ENCODE results near the gene SLC5A6.

The SLC5A6 gene

DNA sequence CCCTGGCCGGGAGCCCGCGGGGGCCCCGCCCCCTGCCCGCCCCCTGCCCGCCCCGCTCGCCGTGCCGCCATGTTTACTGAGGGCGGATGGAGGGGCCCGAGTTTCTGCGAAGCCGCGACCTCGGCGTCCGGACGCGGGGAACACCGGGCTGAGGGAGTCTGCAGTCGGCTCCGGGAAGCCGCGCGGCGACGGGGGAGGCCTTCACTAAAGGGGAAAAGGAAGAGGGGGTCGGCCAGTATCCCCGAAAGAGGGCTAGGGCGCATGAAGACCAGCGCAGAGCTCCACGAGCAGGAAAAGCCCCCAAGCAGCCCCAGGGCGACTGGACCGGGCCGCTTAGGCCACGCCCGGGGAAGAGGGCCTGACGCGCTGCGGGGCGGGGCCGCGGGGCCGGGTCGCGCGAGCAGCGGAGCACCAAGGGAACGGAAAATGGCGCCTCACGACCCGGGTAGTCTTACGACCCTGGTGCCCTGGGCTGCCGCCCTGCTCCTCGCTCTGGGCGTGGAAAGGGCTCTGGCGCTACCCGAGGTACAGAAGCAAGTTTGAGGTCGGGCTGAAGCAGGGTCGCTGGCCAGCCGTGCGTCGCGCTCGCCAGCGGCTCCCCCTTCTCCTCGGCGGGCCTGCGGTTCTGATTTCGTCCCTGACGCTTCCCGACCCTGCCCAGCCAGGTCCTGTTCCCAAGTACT lies at the start of gene SLC5A6, which contains the start of gene ATRAID:
Gene SLC5A6 (minus strand): TSS at position 326 of the 683 bp plus-strand sequence. CDS start 4,618 bp downstream, outside the sequence.
Gene ATRAID (plus strand): TSS at position 99 of the 683 bp plus-strand sequence. CDS start 328 bp downstream, at position 427.
- DNase-seq = peak; percentile 83 to 95

DNA sequence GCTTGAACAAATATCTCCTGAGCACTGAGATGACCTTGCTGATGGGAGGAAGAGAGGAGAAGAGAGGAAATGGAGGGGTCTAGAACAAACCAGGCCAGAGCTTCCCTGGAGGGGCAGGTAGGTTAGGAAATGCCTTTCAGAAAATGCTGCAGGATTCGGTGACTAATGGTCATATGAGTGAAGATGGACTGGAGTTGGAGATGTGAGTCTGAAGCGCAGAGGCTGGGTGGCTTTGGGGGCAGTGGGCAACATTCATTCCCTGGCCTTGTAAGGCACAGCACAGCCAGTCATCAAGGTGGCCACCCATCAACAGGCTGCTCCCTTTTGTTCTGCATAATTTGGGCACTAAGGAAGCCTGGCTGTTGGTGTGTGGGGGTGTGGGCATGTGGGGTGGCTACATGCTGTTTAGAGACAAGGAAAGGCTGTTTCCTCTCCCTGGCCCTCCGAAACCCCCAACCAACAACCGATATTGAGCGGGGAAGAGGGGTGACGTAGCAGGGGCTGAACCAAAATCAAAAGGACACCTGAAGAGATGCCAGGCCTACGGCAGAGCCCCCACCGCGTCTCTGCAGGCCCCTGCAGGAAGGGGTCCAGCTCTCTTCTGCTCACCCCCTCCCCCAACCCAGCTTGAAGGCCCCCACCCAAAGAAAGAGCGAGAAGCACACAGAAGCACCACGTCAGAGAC lies 49.3 kb upstream of the SLC5A6 start:
- no peak for DNase-seq

GRCh38 chr2:27258051-27258450 lies 46.0 kb upstream of the SLC5A6 start:
- DNase-seq = no peak

DNA sequence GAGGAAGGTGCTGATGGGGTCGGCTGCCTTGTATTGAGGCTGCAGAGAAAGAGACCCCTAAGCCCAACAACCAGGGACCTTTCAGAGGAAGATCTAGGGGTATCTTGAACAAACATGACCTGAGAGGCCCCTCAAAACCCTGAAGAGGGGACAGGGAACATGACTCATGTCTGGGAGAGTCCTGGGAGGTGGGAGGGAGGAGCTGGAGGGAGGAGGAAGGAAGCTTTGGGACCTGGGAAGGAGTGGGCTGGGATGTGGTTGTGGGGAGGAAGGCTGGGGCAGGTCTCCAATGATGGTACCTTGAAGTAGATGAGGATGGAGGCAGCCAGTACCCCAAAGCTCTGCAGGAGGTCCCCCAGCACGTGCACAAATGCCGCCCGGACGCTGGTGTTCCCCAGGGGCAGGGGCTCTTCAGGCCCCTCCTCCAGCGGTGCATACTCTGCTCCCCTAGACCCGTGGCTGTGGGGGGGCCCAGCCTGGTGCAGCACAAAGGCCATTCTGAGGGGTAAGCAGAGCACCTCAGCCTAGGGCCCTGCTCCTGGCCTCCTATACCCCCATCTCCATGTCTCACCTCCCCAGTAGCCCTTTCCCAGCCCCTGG lies 44.9 kb upstream of the SLC5A6 start:
- DNase-seq = no peak

DNA sequence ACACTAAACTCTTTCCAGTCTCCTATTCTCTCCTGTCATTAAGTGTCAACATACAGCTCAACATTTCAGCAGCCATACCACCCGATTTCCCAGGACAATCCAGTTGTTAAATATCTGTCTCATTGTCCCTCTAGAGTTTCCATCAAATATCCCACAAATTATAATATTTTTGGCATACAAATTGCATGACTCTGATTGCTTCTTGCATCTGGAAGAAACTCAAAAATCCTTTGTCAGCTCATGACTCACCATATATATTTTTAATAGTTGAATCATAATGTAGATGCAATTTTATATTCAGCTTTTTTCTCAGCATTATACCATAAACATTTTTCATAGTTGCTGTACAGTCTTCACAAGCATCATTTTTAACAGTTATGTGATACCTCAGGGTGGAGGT lies 43.6 kb upstream of the SLC5A6 start:
- no peak for DNase-seq

- DNase-seq = no peak
These were observed 43.1 kb upstream of the SLC5A6 start for GRCh38 chr2:27255187-27255586.

DNA sequence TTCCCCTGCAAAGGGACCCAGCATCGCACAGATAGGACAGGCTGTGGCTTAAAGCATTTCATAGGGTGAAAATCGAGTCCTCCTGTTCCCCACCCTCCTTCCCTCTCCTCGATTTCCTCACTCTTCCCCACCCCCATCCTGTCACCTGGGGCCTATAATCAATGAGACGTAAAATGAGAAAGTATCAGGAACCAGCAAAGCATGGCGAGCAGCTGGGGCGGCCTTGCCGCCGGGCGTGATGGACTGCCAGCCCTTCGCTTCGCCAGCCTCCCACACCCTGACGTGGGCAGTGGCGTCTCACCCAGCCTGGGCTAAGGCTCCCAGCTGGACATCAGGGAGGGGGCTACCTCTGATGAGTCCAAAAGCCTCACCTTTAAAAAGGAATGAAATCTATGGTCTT lies 39.7 kb upstream of the SLC5A6 start:
- no peak for DNase-seq

GRCh38 chr2:27250652-27251379 lies 38.7 kb upstream of the SLC5A6 start:
- DNase-seq = no peak

DNA sequence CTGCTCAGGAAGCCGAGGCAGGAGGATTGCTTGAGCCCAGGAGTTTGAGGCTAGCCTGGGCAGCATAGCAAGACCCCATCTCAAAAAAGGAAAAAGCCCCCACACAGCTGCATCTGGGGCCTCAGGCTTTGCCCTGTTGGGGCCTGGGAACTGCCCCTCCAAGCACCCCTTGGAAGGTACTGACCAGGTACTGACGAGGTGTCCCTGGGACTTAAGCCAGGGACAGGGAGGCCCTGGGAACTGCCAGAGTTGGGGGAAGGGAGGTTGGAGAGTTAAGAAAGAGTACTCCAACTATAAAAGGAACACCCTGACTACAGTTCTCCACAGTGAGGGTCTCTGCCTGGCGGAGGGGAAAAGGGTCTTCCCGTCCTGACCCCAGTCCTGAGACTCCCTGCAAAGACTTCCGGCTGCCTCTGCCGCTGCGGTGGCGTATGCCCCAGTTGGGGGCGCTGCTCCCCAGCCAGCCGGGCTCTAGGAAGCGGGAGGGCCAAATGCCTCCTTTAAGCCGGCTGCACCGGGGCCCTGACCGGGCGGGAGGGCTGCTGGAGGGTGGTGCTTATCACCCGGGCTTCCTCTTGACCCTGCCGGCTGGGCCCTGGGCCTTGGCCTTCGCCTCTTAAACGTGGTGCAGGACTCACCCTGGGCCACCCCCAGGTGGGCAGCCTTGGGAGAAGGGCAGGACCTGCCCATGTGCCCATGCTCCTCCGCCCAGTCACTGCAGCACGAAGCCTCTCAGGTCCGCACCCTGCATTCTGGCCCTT lies 38.0 kb upstream of the SLC5A6 start:
- DNase-seq = peak; percentile 35 to 74

GRCh38 chr2:27249159-27249890 lies 37.3 kb upstream of the SLC5A6 start:
- no peak for DNase-seq

GRCh38 chr2:27247893-27248292 lies 35.8 kb upstream of the SLC5A6 start:
- no peak for DNase-seq

- no peak for DNase-seq
These were observed 33.6 kb upstream of the SLC5A6 start for GRCh38 chr2:27245626-27246025.

GRCh38 chr2:27245116-27245515 lies 33.0 kb upstream of the SLC5A6 start:
- DNase-seq = no peak

GRCh38 chr2:27243391-27244130 lies 31.5 kb upstream of the SLC5A6 start:
- DNase-seq = no peak

DNA sequence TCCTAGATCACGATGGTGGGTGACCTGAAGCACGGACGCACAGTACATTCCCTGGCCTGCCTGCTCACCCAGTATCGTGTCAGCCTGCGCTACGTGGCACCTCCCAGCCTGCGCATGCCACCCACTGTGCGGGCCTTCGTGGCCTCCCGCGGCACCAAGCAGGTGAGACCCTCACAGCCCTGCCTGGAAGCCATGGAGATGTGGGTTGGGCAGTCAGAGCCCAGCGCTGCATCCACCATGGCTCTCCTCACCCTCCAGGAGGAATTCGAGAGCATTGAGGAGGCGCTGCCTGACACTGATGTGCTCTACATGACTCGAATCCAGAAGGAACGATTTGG lies 30.5 kb upstream of the SLC5A6 start:
- DNase-seq = no peak

- no peak for DNase-seq
These were observed 29.9 kb upstream of the SLC5A6 start for GRCh38 chr2:27241761-27242613.

- no peak for DNase-seq
These were observed 28.3 kb upstream of the SLC5A6 start for GRCh38 chr2:27240406-27240805.

DNA sequence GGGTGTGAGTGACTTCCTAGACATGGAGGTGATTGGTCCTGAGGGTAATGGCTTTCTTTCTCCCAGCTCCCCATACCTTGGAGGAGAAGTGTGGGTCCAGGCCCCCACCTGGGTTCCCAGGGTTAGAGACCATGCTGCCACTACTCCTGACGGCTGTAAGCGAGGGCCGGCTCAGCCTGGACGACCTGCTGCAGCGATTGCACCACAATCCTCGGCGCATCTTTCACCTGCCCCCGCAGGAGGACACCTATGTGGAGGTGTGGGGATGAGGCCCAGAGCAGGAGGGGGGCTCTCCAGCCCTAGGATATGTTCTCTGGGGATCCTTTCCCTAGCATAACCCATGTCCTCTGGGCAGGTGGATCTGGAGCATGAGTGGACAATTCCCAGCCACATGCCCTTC lies 26.9 kb upstream of the SLC5A6 start:
- DNase-seq = no peak

DNA sequence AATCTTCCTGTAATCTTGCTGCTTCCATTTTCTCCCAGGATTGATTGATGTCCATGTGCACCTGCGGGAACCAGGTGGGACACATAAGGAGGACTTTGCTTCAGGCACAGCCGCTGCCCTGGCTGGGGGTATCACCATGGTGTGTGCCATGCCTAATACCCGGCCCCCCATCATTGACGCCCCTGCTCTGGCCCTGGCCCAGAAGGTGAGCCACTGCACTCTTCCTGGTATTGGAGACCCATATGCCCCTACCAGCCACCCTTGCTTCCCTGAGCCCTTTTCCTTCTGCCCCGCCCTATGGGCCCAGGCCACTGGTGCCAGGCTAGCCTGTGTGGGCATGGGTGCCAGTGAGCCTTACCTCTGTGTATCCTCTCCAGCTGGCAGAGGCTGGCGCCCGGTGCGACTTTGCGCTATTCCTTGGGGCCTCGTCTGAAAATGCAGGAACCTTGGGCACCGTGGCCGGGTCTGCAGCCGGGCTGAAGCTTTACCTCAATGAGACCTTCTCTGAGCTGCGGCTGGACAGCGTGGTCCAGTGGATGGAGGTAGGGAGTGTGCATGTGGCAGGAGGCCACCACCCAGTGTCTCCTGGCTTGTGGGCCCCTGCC lies 25.4 kb upstream of the SLC5A6 start:
- DNase-seq = no peak

DNA sequence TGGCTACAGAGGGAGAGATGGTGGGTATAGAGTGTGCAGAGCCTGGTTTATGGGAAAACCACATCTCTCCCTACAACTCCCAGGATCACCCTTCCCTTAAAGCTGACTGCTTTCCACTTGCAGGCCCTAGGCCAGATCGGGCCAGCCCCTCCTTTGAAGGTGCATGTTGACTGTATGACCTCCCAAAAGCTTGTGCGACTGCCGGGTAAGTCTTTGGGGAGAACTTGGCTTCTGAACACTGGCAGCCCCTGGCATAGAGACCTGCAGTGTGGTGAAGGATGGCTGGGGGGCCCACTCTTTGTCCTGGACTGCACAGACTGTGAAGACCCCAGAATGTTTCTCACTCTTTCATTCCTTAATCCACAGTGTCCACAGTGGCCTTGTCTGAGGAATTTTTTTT lies 24.6 kb upstream of the SLC5A6 start:
- no peak for DNase-seq
